BJ (cell line): Measurements from ENCODE around the gene DIPK1C. TPM values are rescaled to one million over a fixed set of nuclear protein-coding genes. Genes with fewer than 3 reads are reported as not detected.

Source experiments
- CTCF ChIA-PET: fragments of 350-600 bp; formaldehyde crosslinking; extraction: SDS; loops from one replicate; lab custom pipeline; 2021; ENCODE audit warnings: antibody characterized with exemption, inconsistent platforms; lab: Yijun Ruan, JAX
- POLR2A ChIA-PET: fragments of 300-600 bp; sonication (Branson Sonifier 250); formaldehyde crosslinking; extraction: SDS; loops from one replicate; lab custom pipeline; 2021; ENCODE audit warnings: antibody characterized with exemption; lab: Charles Lee
- DNase-seq: peaks from one replicate; pipeline ENCODE4 v3.0.0-alpha.2; 2011; ENCODE audit warnings: low read depth
- H3K27me3 ChIP-seq: 2 replicates; pipeline ENCODE4 v1.6.0; 2011; ENCODE audit warnings: low read length; ENCODE audit not compliant: control insufficient read depth, insufficient read depth
- H3K36me3 ChIP-seq: 2 replicates; pipeline ENCODE4 v1.5.1; 2011; ENCODE audit warnings: low read length; ENCODE audit not compliant: control insufficient read depth, insufficient read depth
- H3K4me3 ChIP-seq: 2 replicates; pipeline ENCODE4 v1.5.1; 2011; ENCODE audit warnings: low read depth, mild to moderate bottlenecking, control low read depth, low read length
- CTCF ChIP-seq: IDR thresholded peaks from 2 replicates; pipeline ENCODE4 v1.5.1; 2011; ENCODE audit warnings: low read depth, mild to moderate bottlenecking, control low read depth, inconsistent platforms, low read length, moderate library complexity; ENCODE audit not compliant: insufficient read depth
- polyA plus RNA-seq: library from polyadenylated mRNA; depleted of rRNA; stranded (reverse); fragments of >200 nt; gene quantifications from 2 replicates; pipeline ENCODE4 v1.2.3, GENCODE V29; 2011

DIPK1C gene
- polyA plus RNA-seq, 1 experiment = not detected

- TF ChIP-seq CTCF = no peak
- POLR2A ChIA-PET = no interaction called here
- Histone ChIP-seq H3K4me3 (no peak overlapping the region), H3K27me3 (no peaks in the 10 kb centered on the region; the same call in 1 of the 2 replicates), H3K36me3 (no peaks in the 10 kb centered on the region)
- CTCF ChIA-PET = interaction anchor here (0.7 kb wide), 1 partner anchor 11 kb away, joined by 3 read pairs; no protein-coding TSS in a partner anchor
- no peak for DNase-seq
These were observed 37.3 kb downstream of the DIPK1C start for GRCh38 chr18:74419761-74420160.

- no peak for DNase-seq
- no peaks in the 10 kb centered on the region for H3K36me3 ChIP-seq
- no peak for TF ChIP-seq CTCF
- POLR2A ChIA-PET = no interaction called here
- H3K4me3 ChIP-seq = no peak overlapping the region
- H3K27me3 ChIP-seq = no peaks in the 10 kb centered on the region; the same call in 1 of the 2 replicates
- CTCF ChIA-PET = no interaction called here
These were observed 39.1 kb downstream of the DIPK1C start for GRCh38 chr18:74418023-74418422.

GRCh38 chr18:74416124-74416523 lies 41.0 kb downstream of the DIPK1C start:
- Histone ChIP-seq H3K27me3 (no peaks in the 10 kb centered on the region; the same call in 1 of the 2 replicates), H3K36me3 (no peaks in the 10 kb centered on the region), H3K4me3 (no peak overlapping the region)
- CTCF ChIA-PET = no interaction called here
- TF ChIP-seq CTCF = no peak
- POLR2A ChIA-PET = no interaction called here
- DNase-seq = no peak

GRCh38 chr18:74414953-74415515 lies 42.1 kb downstream of the DIPK1C start:
- DNase-seq = no peak
- no peak for TF ChIP-seq CTCF
- H3K27me3 ChIP-seq = no peaks in the 10 kb centered on the region; the same call in 1 of the 2 replicates
- H3K36me3 ChIP-seq = no peaks in the 10 kb centered on the region
- H3K4me3 ChIP-seq = no peak overlapping the region
- POLR2A ChIA-PET = no interaction called here
- CTCF ChIA-PET = no interaction called here

GRCh38 chr18:74413836-74414235 lies 43.3 kb downstream of the DIPK1C start:
- CTCF ChIA-PET = interaction anchor here (0.6 kb wide), 1 partner anchor 15 kb away, joined by 3 read pairs; no protein-coding TSS in a partner anchor
- POLR2A ChIA-PET = no interaction called here

More at GRCh38 chr18:74413836-74414235, 43.3 kb downstream of the DIPK1C start:
- no peak overlapping the region for H3K4me3 ChIP-seq
- no peak for DNase-seq
- H3K27me3 ChIP-seq = no peaks in the 10 kb centered on the region
- no peak for TF ChIP-seq CTCF
- H3K36me3 ChIP-seq = no peaks in the 10 kb centered on the region
